ENCODE measurements around the gene WFS1. TPM values are rescaled to one million over a fixed set of nuclear protein-coding genes. Genes with fewer than 3 reads are reported as not detected.

Gene WFS1
- total RNA-seq, 6 experiments from 2014 or later: 11.3 to 19.7 (median 15.9) TPM

DNA sequence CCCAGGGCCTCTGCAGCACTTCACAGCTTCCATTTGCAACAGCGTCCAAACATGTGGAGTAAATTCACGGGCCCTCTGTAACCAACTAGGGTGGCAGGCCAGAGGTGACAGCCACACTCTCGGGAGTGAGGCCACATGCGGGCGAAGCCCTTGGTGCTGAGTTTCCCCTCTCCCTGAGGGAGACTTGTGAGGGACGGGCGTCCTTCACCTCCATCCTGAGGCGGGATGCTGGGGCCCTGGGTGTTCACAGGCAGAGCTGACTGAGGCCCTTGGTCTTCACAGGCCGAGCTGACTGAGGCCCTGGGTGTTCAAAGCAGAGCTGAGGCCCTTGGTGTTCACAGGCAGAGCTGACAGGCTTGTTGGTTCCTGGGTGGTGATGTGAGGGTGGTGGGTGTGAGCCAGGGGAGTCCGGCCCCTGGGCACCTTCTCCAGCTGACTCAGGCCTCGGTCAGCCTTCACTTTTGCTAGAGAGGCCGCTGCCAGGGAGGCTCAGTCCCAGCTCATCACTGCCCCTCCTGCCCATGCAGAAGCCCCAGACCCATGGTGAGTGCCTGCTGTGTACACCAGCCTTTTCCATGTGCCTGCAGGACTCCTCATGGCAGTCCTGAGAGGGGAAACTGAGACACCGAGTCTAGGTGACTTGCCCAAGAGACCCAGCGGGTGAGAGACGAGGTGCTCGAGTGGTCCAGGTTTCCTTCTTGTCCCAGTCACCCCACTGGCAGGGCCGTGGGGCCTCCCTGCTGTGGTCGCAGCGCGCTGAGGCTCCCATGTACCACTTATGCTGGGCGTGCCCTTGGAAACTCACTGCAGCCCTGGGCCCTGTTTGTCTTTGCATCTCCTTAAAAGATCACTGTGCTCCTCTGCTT is 8.5 kb downstream of the WFS1 start:
- no peaks in the 10 kb centered on the region for H3K9me3 ChIP-seq
- no peak for ATAC-seq
- no peak for DNase-seq
- TF ChIP-seq, protein P1, sequence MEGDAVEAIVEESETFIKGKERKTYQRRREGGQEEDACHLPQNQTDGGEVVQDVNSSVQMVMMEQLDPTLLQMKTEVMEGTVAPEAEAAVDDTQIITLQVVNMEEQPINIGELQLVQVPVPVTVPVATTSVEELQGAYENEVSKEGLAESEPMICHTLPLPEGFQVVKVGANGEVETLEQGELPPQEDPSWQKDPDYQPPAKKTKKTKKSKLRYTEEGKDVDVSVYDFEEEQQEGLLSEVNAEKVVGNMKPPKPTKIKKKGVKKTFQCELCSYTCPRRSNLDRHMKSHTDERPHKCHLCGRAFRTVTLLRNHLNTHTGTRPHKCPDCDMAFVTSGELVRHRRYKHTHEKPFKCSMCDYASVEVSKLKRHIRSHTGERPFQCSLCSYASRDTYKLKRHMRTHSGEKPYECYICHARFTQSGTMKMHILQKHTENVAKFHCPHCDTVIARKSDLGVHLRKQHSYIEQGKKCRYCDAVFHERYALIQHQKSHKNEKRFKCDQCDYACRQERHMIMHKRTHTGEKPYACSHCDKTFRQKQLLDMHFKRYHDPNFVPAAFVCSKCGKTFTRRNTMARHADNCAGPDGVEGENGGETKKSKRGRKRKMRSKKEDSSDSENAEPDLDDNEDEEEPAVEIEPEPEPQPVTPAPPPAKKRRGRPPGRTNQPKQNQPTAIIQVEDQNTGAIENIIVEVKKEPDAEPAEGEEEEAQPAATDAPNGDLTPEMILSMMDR (IDR thresholded peaks at IDR 0.05): no peak
- no peak for TF ChIP-seq POLR2A (IDR thresholded peaks at IDR 0.05)
- H3K36me3 ChIP-seq: no peaks in the 10 kb centered on the region
- intact Hi-C loops (cut with DNase I): no loop called here
- no peak overlapping the region for H3K4me3 ChIP-seq
- WGBS (ENCODE audit: insufficient coverage, low coverage, low lambda C conversion rate, missing lambda C conversion rate): 60% methylated on average over 2 of the region's 21 CpGs
- peaks cover 0 to 11% (median 5%) of the 10 kb centered on the region in 4 donors for H3K4me1 ChIP-seq
- peak overlapping the region in 2 of 3 donors; percentile 40 to 50 for H3K27ac ChIP-seq
- no peaks in the 10 kb centered on the region for H3K27me3 ChIP-seq

DNA sequence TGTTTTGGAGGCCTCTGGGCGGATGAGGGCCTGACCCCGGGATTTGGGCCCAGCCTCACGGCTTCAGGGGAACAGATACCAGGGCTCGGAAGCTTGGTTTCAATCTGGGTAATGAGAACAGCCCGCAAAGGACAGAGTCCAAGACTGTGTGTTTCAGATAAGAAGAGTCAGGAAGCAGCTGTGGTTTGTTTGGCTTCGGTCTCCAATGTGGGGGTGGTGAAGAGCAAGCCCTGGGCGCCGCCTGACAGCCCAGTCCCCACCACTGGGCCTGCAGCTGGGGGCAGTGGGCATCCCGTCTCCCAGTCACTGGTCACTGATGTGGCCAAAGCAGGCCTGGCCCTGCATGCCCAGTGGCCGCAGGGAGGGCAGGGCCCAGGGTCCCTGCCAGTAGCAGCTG is 9.1 kb downstream of the WFS1 start:
- peaks cover 0 to 11% (median 2%) of the 10 kb centered on the region in 4 donors for H3K4me1 ChIP-seq
- TF ChIP-seq POLR2A (IDR thresholded peaks at IDR 0.05): no peak
- TF ChIP-seq, protein P1 (IDR thresholded peaks at IDR 0.05): no peak
- peak overlapping the region in 2 of 3 donors; percentile 40 to 50 for H3K27ac ChIP-seq
- H3K27me3 ChIP-seq: no peaks in the 10 kb centered on the region
- no peak overlapping the region for H3K4me3 ChIP-seq
- H3K36me3 ChIP-seq: no peaks in the 10 kb centered on the region
- DNase-seq: peak in 1 of 3 donors; percentile 50
- intact Hi-C loops (cut with DNase I): no loop called here
- H3K9me3 ChIP-seq: no peaks in the 10 kb centered on the region
- ATAC-seq: peak; percentile 65 to 90 (median 82)
- 20% methylated on average over 3 of the region's 10 CpGs for WGBS (ENCODE audit: insufficient coverage, low coverage, low lambda C conversion rate, missing lambda C conversion rate)

DNA sequence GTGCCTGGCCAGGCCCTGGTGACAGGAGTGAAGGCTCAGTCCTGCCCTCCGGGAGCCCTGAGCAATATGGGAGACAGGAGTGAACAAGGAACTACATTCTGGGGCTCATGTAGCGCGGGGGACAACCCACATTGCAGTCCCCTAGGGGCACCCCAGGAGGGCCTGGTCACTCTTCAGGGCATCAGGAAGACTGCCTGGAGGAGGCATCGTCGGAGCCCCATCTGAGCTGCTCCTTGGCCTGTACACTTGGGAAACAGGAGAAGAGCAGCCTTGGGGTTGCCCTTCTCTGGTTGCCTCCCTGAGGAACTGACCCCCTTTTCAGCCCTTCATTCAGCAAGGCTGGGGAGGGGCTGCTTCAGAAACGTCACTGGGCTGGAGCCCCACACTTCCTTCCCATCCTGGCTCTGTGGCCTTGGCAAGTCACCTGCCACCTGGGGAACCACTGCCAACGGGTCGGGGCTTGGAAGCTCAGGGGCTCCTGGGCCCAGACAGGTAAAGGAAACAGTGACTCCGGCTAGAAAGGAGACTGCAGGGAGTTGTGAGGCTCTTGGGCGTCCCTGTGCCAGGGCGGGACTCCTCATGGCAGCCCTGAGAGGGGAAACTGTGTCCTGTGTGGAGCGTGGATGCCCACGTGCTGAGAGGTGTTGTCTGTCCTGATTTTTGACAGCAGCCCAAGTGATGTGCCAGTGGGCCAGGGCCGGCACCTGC is 10.1 kb downstream of the WFS1 start:
- H3K4me3 ChIP-seq: no peak overlapping the region
- intact Hi-C loops (cut with DNase I): no loop called here
- H3K27ac ChIP-seq: no peak overlapping the region
- TF ChIP-seq, protein P1 (IDR thresholded peaks at IDR 0.05): no peak
- no peak for TF ChIP-seq POLR2A (IDR thresholded peaks at IDR 0.05)
- DNase-seq (no peak), ATAC-seq (no peak)
- no peaks in the 10 kb centered on the region for H3K36me3 ChIP-seq
- H3K27me3 ChIP-seq: no peaks in the 10 kb centered on the region
- WGBS (ENCODE audit: insufficient coverage, low coverage, low lambda C conversion rate, missing lambda C conversion rate): 75% methylated on average over 5 of the region's 14 CpGs
- no peaks in the 10 kb centered on the region for H3K9me3 ChIP-seq
- peaks cover 0 to 11% (median 2%) of the 10 kb centered on the region in 4 donors for H3K4me1 ChIP-seq

DNA sequence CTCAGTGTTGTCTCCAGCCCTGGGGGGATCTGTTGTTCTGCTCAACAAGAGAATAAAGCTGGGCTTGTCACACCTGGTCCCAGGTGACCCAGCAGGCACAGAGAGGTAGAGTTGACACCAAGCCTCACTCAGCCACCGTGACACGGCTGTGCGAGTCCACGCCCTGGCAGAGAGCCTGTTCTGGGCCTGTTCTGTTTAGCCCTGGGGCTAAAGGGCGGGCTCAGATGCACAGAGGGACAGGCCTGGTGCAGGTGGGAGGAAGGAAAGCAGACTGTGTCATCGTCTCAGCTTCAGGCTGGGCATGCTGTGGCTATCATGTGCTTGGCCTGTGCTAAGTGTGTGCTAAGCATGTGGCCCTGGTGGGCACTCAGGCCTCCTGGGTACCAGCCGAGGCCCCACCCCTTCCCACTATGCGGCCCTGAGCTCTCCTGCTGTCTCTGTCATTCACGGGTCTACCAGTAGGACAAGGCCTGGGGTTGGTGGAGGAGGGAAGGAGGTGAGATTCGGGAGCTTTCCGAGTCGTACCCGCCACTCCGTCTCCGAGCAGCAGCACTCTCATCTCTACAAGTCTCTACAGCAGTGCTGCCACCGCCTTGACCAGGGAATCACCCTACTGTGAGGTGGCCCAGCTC is 10.8 kb downstream of the WFS1 start:
- H3K36me3 ChIP-seq: no peaks in the 10 kb centered on the region
- DNase-seq (no peak), ATAC-seq (peak in 1 of 4 donors; percentile 34)
- H3K27me3 ChIP-seq: no peaks in the 10 kb centered on the region
- no peaks in the 10 kb centered on the region for H3K9me3 ChIP-seq
- no peak overlapping the region for H3K4me3 ChIP-seq
- intact Hi-C loops (cut with DNase I): no loop called here
- peaks cover 0 to 11% (median 2%) of the 10 kb centered on the region in 4 donors for H3K4me1 ChIP-seq
- TF ChIP-seq POLR2A (IDR thresholded peaks at IDR 0.05): no peak
- TF ChIP-seq, protein P1 (IDR thresholded peaks at IDR 0.05): no peak
- WGBS (ENCODE audit: insufficient coverage, low coverage, low lambda C conversion rate, missing lambda C conversion rate): 93% methylated on average over 5 of the region's 16 CpGs
- no peak overlapping the region for H3K27ac ChIP-seq

Measured in right lobe of liver (tissue), 6 donors.